NCI-H2171 (cell line): Measurements from ENCODE around the gene C19orf85.
"Not testable (repeated sequence)": the region's sequence is repeated elsewhere in the genome, so short reads cannot be mapped to it uniquely, and the experiment has no call there.

Experiments
- DNase-seq: peaks from one replicate; lab custom pipeline; 2025; lab: John Stamatoyannopoulos, UW

C19orf85 gene

DNA sequence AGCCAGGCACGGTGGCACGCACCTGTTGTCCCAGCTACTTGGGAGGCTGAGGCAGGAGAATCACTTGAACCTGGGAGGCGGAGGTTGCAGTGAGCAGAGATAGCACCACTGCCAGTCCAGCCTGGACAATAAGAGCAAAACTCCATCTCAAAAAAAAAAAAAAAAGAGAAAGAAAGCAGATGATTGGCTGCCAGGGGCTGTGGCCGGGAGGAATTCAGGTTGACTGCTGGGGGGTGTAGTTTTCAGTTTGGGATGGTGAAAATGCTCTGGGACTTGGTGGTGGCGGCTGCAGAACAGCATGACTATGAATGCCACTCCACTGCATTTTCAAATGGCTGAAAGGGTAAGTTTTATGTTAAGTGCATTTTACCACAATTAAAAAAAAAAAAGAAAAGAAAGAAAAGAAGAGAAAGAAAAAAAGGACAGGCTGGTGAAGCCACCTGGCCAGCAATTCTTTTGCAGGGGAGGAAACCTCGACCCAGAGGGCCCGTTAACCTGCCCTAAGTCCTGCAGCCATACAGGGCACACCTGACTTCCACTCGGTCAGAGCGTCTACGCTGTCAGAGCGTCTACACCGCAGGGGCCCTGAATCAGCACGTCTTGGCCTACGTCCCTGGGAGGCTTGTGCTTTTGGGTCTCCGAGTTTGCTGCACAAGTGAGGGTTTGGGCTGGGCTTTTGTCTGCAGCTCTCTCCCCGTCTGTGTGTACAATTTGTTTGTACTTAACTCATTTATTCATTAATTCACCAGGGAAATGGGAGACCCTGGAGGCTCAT is 6.7 kb downstream of the C19orf85 start:
- DNase-seq: no peak

- no peak for DNase-seq
Measured at GRCh38 chr19:55456347-55456746, 8.2 kb downstream of the C19orf85 start.

GRCh38 chr19:55455576-55456235 is 8.8 kb downstream of the C19orf85 start:
- no peak for DNase-seq

GRCh38 chr19:55454787-55455243 is 9.7 kb downstream of the C19orf85 start:
- no peak for DNase-seq

GRCh38 chr19:55453511-55454260 is 10.9 kb downstream of the C19orf85 start:
- DNase-seq: no peak

DNA sequence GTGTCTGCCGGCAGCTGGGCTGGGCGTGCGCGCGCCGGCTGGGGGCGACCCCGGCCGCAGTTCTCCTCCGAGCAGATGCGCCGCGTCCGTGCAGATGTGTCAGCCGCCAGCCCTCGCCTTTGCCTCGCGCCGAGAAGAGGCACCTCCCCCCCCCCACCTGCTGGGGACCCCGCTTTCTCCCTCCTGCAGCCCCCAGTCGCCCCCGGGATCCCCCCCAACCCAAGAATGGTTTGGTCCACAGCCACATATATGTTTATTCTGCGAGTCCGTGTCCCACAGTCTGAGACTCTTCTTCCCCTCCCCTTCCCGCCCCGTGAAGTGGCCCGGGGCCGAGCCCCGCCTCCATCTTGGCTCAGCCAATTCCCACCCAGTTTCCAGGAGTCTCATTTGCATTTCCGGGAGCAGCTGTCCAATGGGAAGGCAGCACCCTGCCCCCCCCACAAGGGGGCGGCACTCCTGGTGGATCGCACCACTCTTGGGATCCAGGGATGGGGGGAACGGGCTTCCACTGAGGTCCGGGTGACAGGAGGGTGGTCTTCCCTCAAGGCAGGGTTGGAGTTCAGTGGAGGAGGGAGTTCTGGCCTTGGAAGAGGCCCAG is 11.7 kb downstream of the C19orf85 start:
- peak; percentile 83 for DNase-seq

GRCh38 chr19:55451965-55452748 is 12.4 kb downstream of the C19orf85 start:
- DNase-seq: no peak

GRCh38 chr19:55451163-55451964 is 13.2 kb downstream of the C19orf85 start:
- DNase-seq: no peak

- no peak for DNase-seq
Measured at GRCh38 chr19:55449469-55449868, 15.1 kb downstream of the C19orf85 start.

DNA sequence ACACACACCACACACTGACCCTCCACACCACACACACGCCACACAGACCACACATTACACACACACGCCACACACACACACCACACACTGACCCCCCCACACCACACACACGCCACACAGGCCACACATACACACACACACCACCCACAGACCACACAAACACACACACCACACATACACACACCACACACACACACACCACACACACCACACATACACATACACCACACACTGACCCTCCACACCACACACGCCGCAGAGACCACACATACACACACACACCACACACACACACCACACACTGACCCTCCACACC is 16.4 kb downstream of the C19orf85 start:
- DNase-seq: not testable (repeated sequence)

GRCh38 chr19:55447421-55448174 is 17.0 kb downstream of the C19orf85 start:
- DNase-seq: peak; percentile 67

GRCh38 chr19:55446060-55446459 is 18.5 kb downstream of the C19orf85 start:
- no peak for DNase-seq

DNA sequence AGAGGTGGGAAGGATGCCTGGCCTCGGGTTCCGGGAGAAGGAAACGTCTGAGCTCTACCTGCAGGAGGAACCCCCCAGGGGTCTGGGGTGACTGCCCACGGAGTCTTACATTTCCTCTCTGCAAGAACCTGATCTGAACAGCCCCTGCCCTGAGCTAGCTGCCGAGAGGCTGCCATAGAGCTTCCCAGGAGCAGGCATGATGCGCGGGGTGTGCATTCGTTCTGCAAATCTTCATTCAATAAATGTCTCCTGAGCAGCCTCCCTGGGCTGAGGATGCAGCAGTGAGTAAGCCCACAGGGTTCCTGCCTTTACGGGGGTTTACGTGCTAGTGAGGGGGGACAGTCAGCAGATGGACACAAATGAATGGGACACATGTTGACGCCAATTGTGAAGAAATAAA is 19.9 kb downstream of the C19orf85 start:
- no peak for DNase-seq

GRCh38 chr19:55443824-55444480 is 20.6 kb downstream of the C19orf85 start:
- DNase-seq: no peak

GRCh38 chr19:55443045-55443823 is 21.3 kb downstream of the C19orf85 start, which contains the start of gene SHISA7:
Gene SHISA7 (minus strand): TSS chr19:55443300. CDS start chr19:55442863, 437 bp downstream.
- DNase-seq: peak; percentile 41

GRCh38 chr19:55442372-55442961 is 22.1 kb downstream of the C19orf85 start:
- peak; percentile 26 for DNase-seq

DNA sequence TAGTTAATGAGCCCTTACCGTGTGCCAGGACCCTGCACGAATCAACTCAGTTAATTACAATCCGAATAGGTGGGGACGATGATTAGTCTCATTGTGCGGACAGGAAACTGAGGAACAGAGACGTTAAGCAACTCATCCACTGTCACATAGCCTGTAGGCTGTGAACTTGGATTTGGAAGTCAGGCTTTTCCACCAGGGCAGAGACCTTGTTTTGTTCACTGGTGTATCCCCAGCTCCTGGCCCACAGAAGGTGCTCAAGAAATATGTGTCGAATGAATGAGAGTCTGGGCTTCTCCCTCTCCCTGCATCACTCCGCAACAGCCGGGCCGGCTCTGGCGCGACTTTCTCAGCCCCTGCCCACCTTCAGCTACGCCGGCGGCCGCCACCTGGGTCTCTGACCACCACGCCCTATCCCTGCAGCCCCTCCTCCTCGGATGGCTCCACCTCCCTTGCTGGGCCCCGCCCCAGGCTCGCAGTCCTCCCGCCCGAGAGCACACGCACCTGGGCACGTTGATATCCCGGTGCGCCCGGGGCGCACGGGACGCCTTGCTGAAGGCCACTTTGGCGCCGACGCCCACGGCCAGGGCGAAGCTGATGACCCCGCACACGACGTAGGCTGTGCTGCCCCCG is 22.7 kb downstream of the C19orf85 start:
- peak; percentile 52 for DNase-seq

GRCh38 chr19:55441319-55441691 is 23.2 kb downstream of the C19orf85 start:
- no peak for DNase-seq
